Measurements from ENCODE around the gene EPHB1.

Gene EPHB1

GRCh38 chr3:135141160-135141559, 346.1 kb downstream of the EPHB1 start:
- DNase-seq (ENCODE audit: low spot score) = no peak
- TF ChIP-seq CTCF (IDR thresholded peaks at IDR 0.05; ENCODE audit: extremely low read depth, missing control alignments) = no peak

- DNase-seq (ENCODE audit: low spot score) = no peak
- TF ChIP-seq CTCF (IDR thresholded peaks at IDR 0.05; ENCODE audit: extremely low read depth, missing control alignments) = no peak
Measured at GRCh38 chr3:135141672-135142071, 346.6 kb downstream of the EPHB1 start.

GRCh38 chr3:135142530-135142929, 347.5 kb downstream of the EPHB1 start:
- no peak for TF ChIP-seq CTCF (IDR thresholded peaks at IDR 0.05; ENCODE audit: extremely low read depth, missing control alignments)

GRCh38 chr3:135143474-135143873, 348.4 kb downstream of the EPHB1 start:
- TF ChIP-seq CTCF (IDR thresholded peaks at IDR 0.05; ENCODE audit: extremely low read depth, missing control alignments) = no peak
- DNase-seq (ENCODE audit: low spot score) = no peak

More at GRCh38 chr3:135142530-135142929, 347.5 kb downstream of the EPHB1 start:
- DNase-seq (ENCODE audit: low spot score) = no peak

- no peak for DNase-seq (ENCODE audit: low spot score)
- TF ChIP-seq CTCF (IDR thresholded peaks at IDR 0.05; ENCODE audit: extremely low read depth, missing control alignments) = no peak
Measured at GRCh38 chr3:135145581-135145980, 350.5 kb downstream of the EPHB1 start.

GRCh38 chr3:135147657-135148056, 352.6 kb downstream of the EPHB1 start:
- TF ChIP-seq CTCF (IDR thresholded peaks at IDR 0.05; ENCODE audit: extremely low read depth, missing control alignments) = no peak

GRCh38 chr3:135148398-135149020, 353.4 kb downstream of the EPHB1 start:
- no peak for DNase-seq (ENCODE audit: low spot score)
- TF ChIP-seq CTCF (IDR thresholded peaks at IDR 0.05; ENCODE audit: extremely low read depth, missing control alignments) = no peak

More at GRCh38 chr3:135147657-135148056, 352.6 kb downstream of the EPHB1 start:
- no peak for DNase-seq (ENCODE audit: low spot score)

Data from GM20000 (cell line).